ENCODE measurements around the gene GNB1L.

DNA sequence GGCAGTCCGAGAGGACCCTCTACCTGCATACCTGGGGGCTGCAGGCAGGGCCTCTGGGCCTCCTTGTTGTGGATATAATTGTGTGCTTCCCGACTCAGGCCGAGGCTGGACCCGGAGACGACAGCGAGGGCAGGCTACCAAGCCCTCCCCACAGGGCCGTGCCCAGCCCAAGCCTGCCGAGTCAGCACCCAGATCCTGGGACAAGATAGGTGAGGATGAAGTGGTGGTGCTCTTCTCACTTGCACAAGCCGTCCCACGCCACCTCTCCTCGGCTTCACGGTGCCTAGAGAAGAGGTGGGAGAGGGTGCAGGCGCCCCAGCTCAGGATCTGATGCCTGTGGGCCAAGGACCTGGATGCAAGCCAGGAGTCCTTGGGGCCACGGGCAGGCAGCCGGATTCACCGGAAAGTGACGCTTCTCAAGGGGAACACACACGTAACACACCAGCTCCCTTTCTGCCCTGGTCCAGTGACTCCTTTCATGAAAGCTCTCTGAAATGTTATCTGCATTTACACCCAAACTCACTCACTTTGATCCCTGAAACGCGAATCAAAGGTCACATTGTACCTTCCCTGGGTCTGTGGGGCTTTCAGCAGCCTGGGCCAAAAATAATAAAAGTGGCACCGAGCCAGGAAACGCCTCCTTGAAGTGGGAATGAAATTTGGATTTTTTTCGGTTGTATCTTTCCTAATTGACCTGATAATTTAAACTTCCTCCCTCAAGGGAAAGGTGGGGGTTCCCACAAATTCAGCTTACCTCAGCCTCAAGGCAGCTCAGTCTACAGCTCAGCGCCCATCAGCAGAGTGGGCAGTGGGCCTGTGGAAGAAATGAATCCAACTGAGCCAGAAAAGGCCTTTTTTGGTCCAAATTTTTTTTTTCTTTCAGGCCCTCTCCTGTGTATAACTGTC is 1.1 kb upstream of the GNB1L start:
- no peak for TF ChIP-seq EZH2phosphoT487 (IDR thresholded peaks at IDR 0.05; ENCODE audit: low read length)
- TF ChIP-seq, protein P1, sequence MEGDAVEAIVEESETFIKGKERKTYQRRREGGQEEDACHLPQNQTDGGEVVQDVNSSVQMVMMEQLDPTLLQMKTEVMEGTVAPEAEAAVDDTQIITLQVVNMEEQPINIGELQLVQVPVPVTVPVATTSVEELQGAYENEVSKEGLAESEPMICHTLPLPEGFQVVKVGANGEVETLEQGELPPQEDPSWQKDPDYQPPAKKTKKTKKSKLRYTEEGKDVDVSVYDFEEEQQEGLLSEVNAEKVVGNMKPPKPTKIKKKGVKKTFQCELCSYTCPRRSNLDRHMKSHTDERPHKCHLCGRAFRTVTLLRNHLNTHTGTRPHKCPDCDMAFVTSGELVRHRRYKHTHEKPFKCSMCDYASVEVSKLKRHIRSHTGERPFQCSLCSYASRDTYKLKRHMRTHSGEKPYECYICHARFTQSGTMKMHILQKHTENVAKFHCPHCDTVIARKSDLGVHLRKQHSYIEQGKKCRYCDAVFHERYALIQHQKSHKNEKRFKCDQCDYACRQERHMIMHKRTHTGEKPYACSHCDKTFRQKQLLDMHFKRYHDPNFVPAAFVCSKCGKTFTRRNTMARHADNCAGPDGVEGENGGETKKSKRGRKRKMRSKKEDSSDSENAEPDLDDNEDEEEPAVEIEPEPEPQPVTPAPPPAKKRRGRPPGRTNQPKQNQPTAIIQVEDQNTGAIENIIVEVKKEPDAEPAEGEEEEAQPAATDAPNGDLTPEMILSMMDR (IDR thresholded peaks at IDR 0.05; ENCODE audit: low read length) = no peak
- TF ChIP-seq EZH2 (optimal IDR thresholded peaks at IDR 0.05; ENCODE audit: low read depth, low read length) = no peak
